GM19395 (cell line): ENCODE data around the gene S100A3.
A peak's percentile ranks its signal among the peaks of the same experiment; 100 is the strongest.

ENCODE experiments used
- ATAC-seq: cut with Tn5 transposase; IDR thresholded peaks from one replicate; pipeline ENCODE4 v1.9.1; 2021; ENCODE audit warnings: mild to moderate bottlenecking, moderate library complexity; ENCODE audit not compliant: unreplicated experiment

Gene S100A3

GRCh38 chr1:153550398-153550758, 1.3 kb upstream of the S100A3 start:
- ATAC-seq, result no peak

GRCh38 chr1:153549741-153550397, 811 bp upstream of the S100A3 start:
- no peak for ATAC-seq

GRCh38 chr1:153547560-153548551, 1.2 kb downstream of the S100A3 start:
- no peak for ATAC-seq

GRCh38 chr1:153546796-153547559, 2.1 kb downstream of the S100A3 start:
- ATAC-seq, result no peak

GRCh38 chr1:153546371-153546770, 2.7 kb downstream of the S100A3 start:
- no peak for ATAC-seq

GRCh38 chr1:153545067-153546055, 3.7 kb downstream of the S100A3 start, which contains the start of gene S100A4:
Gene S100A4 (minus strand): TSS chr1:153545806. CDS start chr1:153544794, 1,012 bp downstream.
- peak; percentile 59 for ATAC-seq

- ATAC-seq, result no peak
Measured at GRCh38 chr1:153544453-153545066, 4.5 kb downstream of the S100A3 start.

- ATAC-seq, result no peak
Measured at GRCh38 chr1:153543736-153544135, 5.3 kb downstream of the S100A3 start.

- no peak for ATAC-seq
Measured at GRCh38 chr1:153542956-153543711, 5.9 kb downstream of the S100A3 start.

- ATAC-seq, result no peak
Measured at GRCh38 chr1:153541641-153542590, 7.1 kb downstream of the S100A3 start.

GRCh38 chr1:153540394-153541361, 8.4 kb downstream of the S100A3 start, which contains the start of gene S100A5:
Gene S100A5 (minus strand): TSS chr1:153540934. CDS start chr1:153540191, 743 bp downstream.
- no peak for ATAC-seq

GRCh38 chr1:153539395-153540093, 9.5 kb downstream of the S100A3 start:
- no peak for ATAC-seq

GRCh38 chr1:153538315-153538821, 10.7 kb downstream of the S100A3 start:
- no peak for ATAC-seq

GRCh38 chr1:153537376-153537730, 11.7 kb downstream of the S100A3 start:
- ATAC-seq, result no peak

GRCh38 chr1:153536671-153537375, 12.2 kb downstream of the S100A3 start:
- no peak for ATAC-seq
